GM12878 (cell line): ENCODE measurements around the gene EPHB1. TPM values are rescaled to one million over a fixed set of nuclear protein-coding genes. Genes with fewer than 3 reads are reported as not detected.

Source experiments
- ATAC-seq: fragments of 200-7000 bp; cut with Tn5 transposase; 3 replicates; pipeline ENCODE4 v1.9.1; 2020; ENCODE audit warnings: mild to moderate bottlenecking, moderate library complexity
- BruUV-seq: library from RNA; stranded (reverse); fragments of 400-500 nt; replicated peaks from 2 replicates; lab custom pipeline; 2021; lab: Mats Ljungman, UMichigan
- CTCF ChIA-PET: fragments of 300-600 bp; sonication (Branson Sonifier 250); formaldehyde crosslinking; extraction: SDS; loops from one replicate; lab custom pipeline; 2021; ENCODE audit warnings: inconsistent platforms; lab: Yijun Ruan, JAX
- POLR2A ChIA-PET: fragments of 350-600 bp; formaldehyde crosslinking; extraction: SDS; loops from one replicate; lab custom pipeline; 2021; ENCODE audit warnings: inconsistent platforms; lab: Charles Lee
- RAD21 ChIA-PET: fragments of 300-600 bp; sonication (Branson Sonifier 250); formaldehyde crosslinking; loops from one replicate; lab custom pipeline; 2023; ENCODE audit warnings: antibody characterized with exemption; ENCODE audit not compliant: unreplicated experiment; lab: Charles Lee
- SMC1A ChIA-PET: fragments of 300-600 bp; sonication (Branson Sonifier 250); formaldehyde crosslinking; loops from one replicate; lab custom pipeline; 2023; ENCODE audit not compliant: unreplicated experiment, uncharacterized antibody; lab: Charles Lee
- DNase-seq: peaks from one replicate; pipeline ENCODE4 v3.0.0-alpha.2; 2011; ENCODE audit warnings: low read depth, low spot score
- FAIRE-seq: peaks from 3 replicates; lab custom pipeline; 2011; peaks lifted over from hg19 to GRCh38; lab: Jason Lieb, UNC
- H2AFZ ChIP-seq: 2 replicates; pipeline ENCODE4 v1.6.0; 2011; ENCODE audit warnings: low read depth, low read length, control low read depth; ENCODE audit not compliant: control insufficient read depth
- H3K27ac ChIP-seq: 2 replicates; pipeline ENCODE4 v1.5.1; 2011; ENCODE audit warnings: control low read depth; ENCODE audit not compliant: control insufficient read depth, insufficient read depth
- H3K27me3 ChIP-seq, 2 experiments: replicated peaks in 1 of 2; 2 replicates each; pipeline versions ENCODE4 v1.6.0 to v1.6.1; 2011; ENCODE audit warnings: low read length in 1 of 2; ENCODE audit not compliant: control insufficient read depth in 2 of 2, insufficient read depth in 2 of 2
- H3K36me3 ChIP-seq, 2 experiments: 2 replicates each; pipeline ENCODE4 v1.5.1; 2011; ENCODE audit warnings: low read length in 1 of 2; ENCODE audit not compliant: control insufficient read depth in 2 of 2, insufficient read depth in 2 of 2
- H3K4me1 ChIP-seq: 2 replicates; pipeline ENCODE4 v1.6.1; 2011; ENCODE audit warnings: mild to moderate bottlenecking, low read length, moderate library complexity, mixed read lengths; ENCODE audit not compliant: control insufficient read depth, insufficient read depth
- H3K4me2 ChIP-seq: 2 replicates; pipeline ENCODE4 v1.6.0; 2011; ENCODE audit warnings: control low read depth; ENCODE audit not compliant: control insufficient read depth, insufficient read depth
- H3K4me3 ChIP-seq: fragments of 200-600 bp; sonication (generic); 2 replicates; pipeline ENCODE4 v1.5.1; 2016
- H3K79me2 ChIP-seq: 2 replicates; pipeline ENCODE4 v1.6.0; 2011; ENCODE audit warnings: low read length; ENCODE audit not compliant: control insufficient read depth, insufficient read depth
- H3K9ac ChIP-seq: 2 replicates; pipeline ENCODE4 v1.8.0; 2011; ENCODE audit warnings: low read length, control low read depth, mixed read lengths; ENCODE audit not compliant: control insufficient read depth, insufficient read depth
- H3K9me3 ChIP-seq: replicated peaks from 3 replicates; pipeline ENCODE4 v1.5.1; 2011; ENCODE audit warnings: mild to moderate bottlenecking, low read length; ENCODE audit not compliant: control insufficient read depth, insufficient read depth
- H4K20me1 ChIP-seq: 2 replicates; pipeline ENCODE4 v1.6.0; 2011; ENCODE audit not compliant: control insufficient read depth, insufficient read depth
- DPF2 ChIP-seq: fragments of 450-650 bp; IDR thresholded peaks from 2 replicates; pipeline ENCODE4 v1.6.1; 2017; ENCODE audit warnings: mild to moderate bottlenecking
- GATAD2B ChIP-seq: fragments of 450-650 bp; conservative IDR thresholded peaks from 2 replicates; pipeline ENCODE4 v1.6.1; 2017; ENCODE audit warnings: low read depth, mild to moderate bottlenecking, moderate library complexity
- JUNB ChIP-seq: IDR thresholded peaks from 2 replicates; pipeline ENCODE4 v1.6.1; 2016; ENCODE audit warnings: antibody characterized with exemption, mild to moderate bottlenecking
- NFYB ChIP-seq: IDR thresholded peaks from 2 replicates; pipeline ENCODE4 v1.6.1; 2011; ENCODE audit warnings: low read depth, mild to moderate bottlenecking, low read length, improper control_type of control experiment, moderate library complexity; ENCODE audit not compliant: insufficient read depth
- PAX5 ChIP-seq: IDR thresholded peaks from 2 replicates; pipeline ENCODE4 v1.6.1; 2011; ENCODE audit warnings: low read depth, low read length, borderline replicate concordance
- POLR2A ChIP-seq: IDR thresholded peaks from 2 replicates; pipeline ENCODE4 v1.6.1; 2011; ENCODE audit warnings: low read depth, mild to moderate bottlenecking, low read length
- RBBP5 ChIP-seq: fragments of 200-600 bp; sonication (generic); conservative IDR thresholded peaks from 2 replicates; pipeline ENCODE4 v1.6.1; 2016
- RUNX3 ChIP-seq: IDR thresholded peaks from 2 replicates; pipeline ENCODE4 v1.6.1; 2012; ENCODE audit warnings: low read length, inconsistent platforms
- SMC3 ChIP-seq: IDR thresholded peaks from 2 replicates; pipeline ENCODE4 v1.6.1; 2011; ENCODE audit warnings: low read length, improper control_type of control experiment, borderline replicate concordance
- SPI1 ChIP-seq: IDR thresholded peaks from 2 replicates; pipeline ENCODE4 v1.6.1; 2011; ENCODE audit warnings: low read depth, mild to moderate bottlenecking, low read length, moderate library complexity, borderline replicate concordance; ENCODE audit not compliant: insufficient read depth
- SRF ChIP-seq, 2 experiments: IDR thresholded peaks; 2 replicates each; pipeline ENCODE4 v1.6.1; 2011; ENCODE audit warnings: low read depth in 2 of 2, low read length in 2 of 2, mild to moderate bottlenecking in 1 of 2, moderate library complexity in 1 of 2
- TCF12 ChIP-seq: IDR thresholded peaks from 2 replicates; pipeline ENCODE4 v1.6.1; 2011; ENCODE audit warnings: low read depth, mild to moderate bottlenecking, low read length
- WGBS: methylation state at CpG from one replicate; pipeline ENCODE4 v1.1.6; 2016; ENCODE audit warnings: low lambda C conversion rate; ENCODE audit not compliant: insufficient replicate concordance, insufficient coverage; ENCODE audit errors: missing lambda C conversion rate; 5-methylcytosine and 5-hydroxymethylcytosine counted together
- in situ Hi-C: fragments of 300-500 bp; cut with MboI; formaldehyde crosslinking; loops from 9 replicates; pipeline ENCODE4 v1.14.3; 2018; ENCODE audit warnings: mixed read lengths
- intact Hi-C: fragments of 100-400 bp; cut with micrococcal nuclease; formaldehyde crosslinking; loops from one replicate; pipeline ENCODE4 v1.14.2; 2022; ENCODE audit not compliant: unreplicated experiment
- polyA plus RNA-seq, 11 experiments: library from polyadenylated mRNA; depleted of rRNA in 4 of 11; unstranded in 6 of 11; stranded (reverse) in 5 of 11; fragments of >200 nt; fragmentation: Nextera tagmentation in 4 of 11; fragmentation: Illumina TruSeq in 1 of 11; extraction: Ambion mirVana in 4 of 11; extraction: Trizol in 1 of 11; gene quantifications; 1 replicate in 1 of 11; 2 replicates in 10 of 11; pipeline versions ENCODE4 v1.2.1 to v1.2.3, GENCODE V29; 2011 to 2016; ENCODE audit warnings: inconsistent platforms in 2 of 11, missing spikeins in 2 of 11, low read depth in 1 of 11
- total RNA-seq, 4 experiments: library from RNA; depleted of rRNA in 3 of 4; stranded (reverse); fragments of >200 nt in 3 of 4; fragmentation: Illumina TruSeq in 1 of 4; extraction: Trizol in 1 of 4; gene quantifications; 2 replicates each; pipeline versions ENCODE4 v1.2.1 to v1.2.3, GENCODE V29; 2013 to 2021
- TF ChIP-seq, protein P1 (sequence below): fragments of 450-650 bp; IDR thresholded peaks from 2 replicates; pipeline ENCODE4 v1.6.1; 2016; ENCODE audit warnings: mild to moderate bottlenecking, moderate library complexity, borderline replicate concordance
- TF ChIP-seq, protein P2 (sequence below): IDR thresholded peaks from 2 replicates; pipeline ENCODE4 v1.6.1; 2012; ENCODE audit warnings: low read depth, low read length, improper control_type of control experiment
- TF ChIP-seq, protein P3 (sequence below), 3 experiments: IDR thresholded peaks in 2 of 3; conservative IDR thresholded peaks in 1 of 3; 2 replicates each; pipeline ENCODE4 v1.5.1; 2011; ENCODE audit warnings: low read depth in 3 of 3, low read length in 3 of 3, mild to moderate bottlenecking in 3 of 3, control low read depth in 2 of 3, moderate library complexity in 2 of 3, inconsistent platforms in 1 of 3, mixed read lengths in 1 of 3; ENCODE audit not compliant: control insufficient read depth in 2 of 3, insufficient read depth in 1 of 3; ENCODE audit errors: extremely low read depth in 1 of 3

Gene EPHB1
- total and polyA plus RNA-seq, 10 of the 15 experiments (the other 5 are each of a cell fraction or from before 2014, with no cell fraction given), result 0.33 to 23.8 (median 1.2) TPM

DNA sequence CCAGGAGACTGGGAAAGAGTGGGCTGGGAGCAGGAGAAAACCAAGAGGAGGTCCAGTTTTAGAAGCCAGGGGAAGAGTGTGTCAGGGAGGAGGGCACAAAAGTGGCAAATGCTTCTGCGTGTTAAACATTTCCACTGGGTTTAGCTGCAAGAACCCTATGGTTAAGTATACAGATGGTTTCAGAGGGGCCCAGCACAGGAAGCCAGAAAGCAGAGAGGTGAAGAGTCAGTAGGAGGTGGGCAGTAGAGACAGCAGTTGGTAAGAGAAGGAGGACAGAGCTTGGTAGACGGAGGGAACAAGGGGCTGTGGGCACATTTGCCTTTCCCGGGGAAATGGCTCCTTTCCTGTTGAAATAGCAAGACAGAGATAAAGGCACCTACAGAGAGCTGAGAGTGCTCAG is 133.8 kb downstream of the EPHB1 start (continued):
- TF ChIP-seq, protein P1, sequence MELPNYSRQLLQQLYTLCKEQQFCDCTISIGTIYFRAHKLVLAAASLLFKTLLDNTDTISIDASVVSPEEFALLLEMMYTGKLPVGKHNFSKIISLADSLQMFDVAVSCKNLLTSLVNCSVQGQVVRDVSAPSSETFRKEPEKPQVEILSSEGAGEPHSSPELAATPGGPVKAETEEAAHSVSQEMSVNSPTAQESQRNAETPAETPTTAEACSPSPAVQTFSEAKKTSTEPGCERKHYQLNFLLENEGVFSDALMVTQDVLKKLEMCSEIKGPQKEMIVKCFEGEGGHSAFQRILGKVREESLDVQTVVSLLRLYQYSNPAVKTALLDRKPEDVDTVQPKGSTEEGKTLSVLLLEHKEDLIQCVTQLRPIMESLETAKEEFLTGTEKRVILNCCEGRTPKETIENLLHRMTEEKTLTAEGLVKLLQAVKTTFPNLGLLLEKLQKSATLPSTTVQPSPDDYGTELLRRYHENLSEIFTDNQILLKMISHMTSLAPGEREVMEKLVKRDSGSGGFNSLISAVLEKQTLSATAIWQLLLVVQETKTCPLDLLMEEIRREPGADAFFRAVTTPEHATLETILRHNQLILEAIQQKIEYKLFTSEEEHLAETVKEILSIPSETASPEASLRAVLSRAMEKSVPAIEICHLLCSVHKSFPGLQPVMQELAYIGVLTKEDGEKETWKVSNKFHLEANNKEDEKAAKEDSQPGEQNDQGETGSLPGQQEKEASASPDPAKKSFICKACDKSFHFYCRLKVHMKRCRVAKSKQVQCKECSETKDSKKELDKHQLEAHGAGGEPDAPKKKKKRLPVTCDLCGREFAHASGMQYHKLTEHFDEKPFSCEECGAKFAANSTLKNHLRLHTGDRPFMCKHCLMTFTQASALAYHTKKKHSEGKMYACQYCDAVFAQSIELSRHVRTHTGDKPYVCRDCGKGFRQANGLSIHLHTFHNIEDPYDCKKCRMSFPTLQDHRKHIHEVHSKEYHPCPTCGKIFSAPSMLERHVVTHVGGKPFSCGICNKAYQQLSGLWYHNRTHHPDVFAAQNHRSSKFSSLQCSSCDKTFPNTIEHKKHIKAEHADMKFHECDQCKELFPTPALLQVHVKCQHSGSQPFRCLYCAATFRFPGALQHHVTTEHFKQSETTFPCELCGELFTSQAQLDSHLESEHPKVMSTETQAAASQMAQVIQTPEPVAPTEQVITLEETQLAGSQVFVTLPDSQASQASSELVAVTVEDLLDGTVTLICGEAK, result no peak
- TF ChIP-seq POLR2A (no peak), DPF2 (no peak)

DNA sequence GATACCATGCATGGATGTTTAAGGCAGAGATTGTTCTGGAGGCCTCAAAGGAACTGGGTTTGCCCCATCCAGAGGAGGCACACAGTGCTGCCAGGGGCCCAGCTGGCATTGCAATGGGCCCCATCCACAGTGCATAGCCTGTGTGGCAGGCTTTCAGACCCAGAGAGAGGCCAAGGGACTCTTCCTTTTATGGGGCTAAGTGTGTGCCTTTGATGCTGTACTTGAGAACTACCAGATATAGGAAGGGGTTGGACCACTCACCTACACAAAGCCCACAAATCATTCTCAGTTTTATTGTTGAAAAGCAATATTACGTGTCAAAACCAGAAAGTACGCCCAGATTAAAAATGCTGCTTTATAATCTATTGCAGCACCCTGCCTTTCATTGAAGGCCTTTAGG is 134.9 kb downstream of the EPHB1 start:
- RAD21 ChIA-PET, result interaction anchor here (1.3 to 1.7 kb wide), 2 partner anchors 25 to 77 kb away, joined by 3 to 8 read pairs; no protein-coding TSS in a partner anchor
- POLR2A ChIA-PET, result interaction anchor here (1.3 kb wide), 1 partner anchor 9 kb away, joined by 3 read pairs; no protein-coding TSS in a partner anchor
- Histone ChIP-seq H2AFZ (no peak overlapping the region), H3K79me2 (peaks cover 1% of the 10 kb centered on the region), H3K9me3 (no peaks in the 10 kb centered on the region; the same call in 2 of the 3 replicates), H3K36me3 (peaks cover 0 to 9% of the 10 kb centered on the region in 2 experiments; a peak in 2 of 4 replicates), H4K20me1 (no peaks in the 10 kb centered on the region), H3K4me1 (peaks cover 27% of the 10 kb centered on the region), H3K4me3 (no peak overlapping the region), H3K4me2 (no peak overlapping the region; the same call in 1 of the 2 replicates), H3K27me3 (no peaks in the 10 kb centered on the region), H3K9ac (no peak overlapping the region), H3K27ac (peak overlapping the region; percentile 65)
- intact Hi-C loops (loop anchor here (1.0 to 2.0 kb wide), 2 partner anchors 25 to 135 kb away; partner anchors contain the start of gene EPHB1), in situ Hi-C loops (no loop called here)
- BruUV-seq, result no TSS peak
- peak; percentile 18 for FAIRE-seq
- WGBS, result 0% methylated on average over 2 of the region's 2 CpGs
- CTCF ChIA-PET, result interaction anchor here (0.7 to 1.4 kb wide), 3 partner anchors 44 to 573 kb away, joined by 3 read pairs; no protein-coding TSS in a partner anchor
- peak; percentile 96 for ATAC-seq
- peak; percentile 48 for DNase-seq
- SMC1A ChIA-PET, result interaction anchor here (1.8 kb wide), 1 partner anchor 129 kb away, joined by 6 read pairs; no protein-coding TSS in a partner anchor
- TF ChIP-seq RUNX3 (peak; percentile 82), JUNB (peak; percentile 40; the same call in 1 of the 2 replicates), RBBP5 (no peak), TCF12 (0 out of 2 replicates have a peak, but pooled peaks have one; percentile 17), SPI1 (0 out of 2 replicates have a peak, but pooled peaks have one; percentile 10), GATAD2B (no peak), NFYB (no peak), SMC3 (no peak), PAX5 (peak; percentile 49; the same call in 1 of the 2 replicates), SRF (IDR thresholded peaks at IDR 0.05; ENCODE audit: low read depth in 2 of 2, low read length in 2 of 2) (peak in 1 of 2 experiments; percentile 79; a peak in 1 of 4 replicates)
- TF ChIP-seq, protein P2, sequence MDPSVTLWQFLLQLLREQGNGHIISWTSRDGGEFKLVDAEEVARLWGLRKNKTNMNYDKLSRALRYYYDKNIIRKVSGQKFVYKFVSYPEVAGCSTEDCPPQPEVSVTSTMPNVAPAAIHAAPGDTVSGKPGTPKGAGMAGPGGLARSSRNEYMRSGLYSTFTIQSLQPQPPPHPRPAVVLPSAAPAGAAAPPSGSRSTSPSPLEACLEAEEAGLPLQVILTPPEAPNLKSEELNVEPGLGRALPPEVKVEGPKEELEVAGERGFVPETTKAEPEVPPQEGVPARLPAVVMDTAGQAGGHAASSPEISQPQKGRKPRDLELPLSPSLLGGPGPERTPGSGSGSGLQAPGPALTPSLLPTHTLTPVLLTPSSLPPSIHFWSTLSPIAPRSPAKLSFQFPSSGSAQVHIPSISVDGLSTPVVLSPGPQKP, result no peak
- TF ChIP-seq, protein P3, sequence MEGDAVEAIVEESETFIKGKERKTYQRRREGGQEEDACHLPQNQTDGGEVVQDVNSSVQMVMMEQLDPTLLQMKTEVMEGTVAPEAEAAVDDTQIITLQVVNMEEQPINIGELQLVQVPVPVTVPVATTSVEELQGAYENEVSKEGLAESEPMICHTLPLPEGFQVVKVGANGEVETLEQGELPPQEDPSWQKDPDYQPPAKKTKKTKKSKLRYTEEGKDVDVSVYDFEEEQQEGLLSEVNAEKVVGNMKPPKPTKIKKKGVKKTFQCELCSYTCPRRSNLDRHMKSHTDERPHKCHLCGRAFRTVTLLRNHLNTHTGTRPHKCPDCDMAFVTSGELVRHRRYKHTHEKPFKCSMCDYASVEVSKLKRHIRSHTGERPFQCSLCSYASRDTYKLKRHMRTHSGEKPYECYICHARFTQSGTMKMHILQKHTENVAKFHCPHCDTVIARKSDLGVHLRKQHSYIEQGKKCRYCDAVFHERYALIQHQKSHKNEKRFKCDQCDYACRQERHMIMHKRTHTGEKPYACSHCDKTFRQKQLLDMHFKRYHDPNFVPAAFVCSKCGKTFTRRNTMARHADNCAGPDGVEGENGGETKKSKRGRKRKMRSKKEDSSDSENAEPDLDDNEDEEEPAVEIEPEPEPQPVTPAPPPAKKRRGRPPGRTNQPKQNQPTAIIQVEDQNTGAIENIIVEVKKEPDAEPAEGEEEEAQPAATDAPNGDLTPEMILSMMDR (IDR thresholded peaks at IDR 0.05 in 2 of 3, conservative IDR thresholded peaks at IDR 0.05 in 1 of 3; ENCODE audit: control insufficient read depth in 2 of 3, extremely low read depth in 1 of 3, insufficient read depth in 1 of 3, low read depth in 3 of 3, low read length in 3 of 3), result no peak
